NB4 (cell line): ENCODE results near the gene LDLRAD4.

Source experiments
- MAX ChIP-seq: IDR thresholded peaks from 2 replicates; pipeline ENCODE4 v1.6.1; 2011; ENCODE audit warnings: low read depth, low read length
- MYC ChIP-seq: IDR thresholded peaks from 2 replicates; pipeline ENCODE4 v1.6.1; 2011; ENCODE audit warnings: low read depth, low read length
- POLR2A ChIP-seq: IDR thresholded peaks from 2 replicates; pipeline ENCODE4 v1.6.1; 2011; ENCODE audit warnings: mild to moderate bottlenecking; ENCODE audit not compliant: insufficient read length; ENCODE audit errors: extremely low read depth
- TF ChIP-seq, protein P1 (sequence below): IDR thresholded peaks from one replicate; pipeline ENCODE4 v1.5.1; 2012; ENCODE audit warnings: low read depth, low read length

GRCh38 chr18:13403786-13404549 is 185.4 kb downstream of the LDLRAD4 start:
- TF ChIP-seq, protein P1, sequence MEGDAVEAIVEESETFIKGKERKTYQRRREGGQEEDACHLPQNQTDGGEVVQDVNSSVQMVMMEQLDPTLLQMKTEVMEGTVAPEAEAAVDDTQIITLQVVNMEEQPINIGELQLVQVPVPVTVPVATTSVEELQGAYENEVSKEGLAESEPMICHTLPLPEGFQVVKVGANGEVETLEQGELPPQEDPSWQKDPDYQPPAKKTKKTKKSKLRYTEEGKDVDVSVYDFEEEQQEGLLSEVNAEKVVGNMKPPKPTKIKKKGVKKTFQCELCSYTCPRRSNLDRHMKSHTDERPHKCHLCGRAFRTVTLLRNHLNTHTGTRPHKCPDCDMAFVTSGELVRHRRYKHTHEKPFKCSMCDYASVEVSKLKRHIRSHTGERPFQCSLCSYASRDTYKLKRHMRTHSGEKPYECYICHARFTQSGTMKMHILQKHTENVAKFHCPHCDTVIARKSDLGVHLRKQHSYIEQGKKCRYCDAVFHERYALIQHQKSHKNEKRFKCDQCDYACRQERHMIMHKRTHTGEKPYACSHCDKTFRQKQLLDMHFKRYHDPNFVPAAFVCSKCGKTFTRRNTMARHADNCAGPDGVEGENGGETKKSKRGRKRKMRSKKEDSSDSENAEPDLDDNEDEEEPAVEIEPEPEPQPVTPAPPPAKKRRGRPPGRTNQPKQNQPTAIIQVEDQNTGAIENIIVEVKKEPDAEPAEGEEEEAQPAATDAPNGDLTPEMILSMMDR = no peak
- TF ChIP-seq POLR2A (no peak), MYC (no peak), MAX (no peak)
